K562 (cell line): Measurements from ENCODE around the gene EXOC3L2. TPM values are rescaled to one million over a fixed set of nuclear protein-coding genes. Genes with fewer than 3 reads are reported as not detected.

Experiments
- ATAC-seq: fragments of 200-7000 bp; cut with Tn5 transposase; 3 replicates; pipeline ENCODE4 v1.9.1; 2020; ENCODE audit warnings: moderate library complexity
- BruUV-seq: library from RNA; stranded (reverse); fragments of 400-500 nt; replicated peaks from 2 replicates; lab custom pipeline; 2021; lab: Mats Ljungman, UMichigan
- CTCF ChIA-PET: fragments of 300-600 bp; formaldehyde crosslinking; extraction: SDS; loops from one replicate; lab custom pipeline; 2021; ENCODE audit warnings: low intra/inter-chr PET ratio; lab: Yijun Ruan, JAX
- POLR2A ChIA-PET: fragments of 300-600, 350-650 bp; sonication (Branson Sonifier 250); formaldehyde crosslinking; extraction: SDS; loops from one replicate; lab custom pipeline; 2021; ENCODE audit warnings: antibody characterized with exemption, inconsistent platforms; lab: Yijun Ruan, JAX
- DNase-seq, 4 experiments: peaks; one replicate each; pipeline versions ENCODE4 v3.0.0 to v3.0.0-alpha.2; 2011 to 2018; ENCODE audit warnings: low spot score in 3 of 4, mixed read lengths in 3 of 4; ENCODE audit errors: extremely low read depth in 1 of 4
- FAIRE-seq: peaks from 2 replicates; lab custom pipeline; 2011; peaks lifted over from hg19 to GRCh38; lab: Jason Lieb, UNC
- H2AFZ ChIP-seq: 2 replicates; pipeline ENCODE4 v1.6.0; 2011; ENCODE audit warnings: low read depth, low read length, control low read depth, inconsistent platforms
- H3K27ac ChIP-seq: fragments of 200-600 bp; 3 replicates; pipeline ENCODE4 v1.8.0; 2011; ENCODE audit warnings: low read depth, mild to moderate bottlenecking, control low read depth, inconsistent platforms, low read length, moderate library complexity, mixed read lengths; ENCODE audit errors: extremely low read depth
- H3K27me3 ChIP-seq, 2 experiments: fragments of 300-600 bp in 1 of 2; 2 replicates in 1 of 2; 3 replicates in 1 of 2; pipeline versions ENCODE4 v1.6.0 to v1.8.0; 2011; ENCODE audit warnings: inconsistent platforms in 2 of 2, low read length in 2 of 2, mild to moderate bottlenecking in 1 of 2, mixed read lengths in 1 of 2, moderate library complexity in 1 of 2; ENCODE audit not compliant: control insufficient read depth in 2 of 2, insufficient read depth in 2 of 2
- H3K36me3 ChIP-seq: fragments of 300-600 bp; 3 replicates; pipeline ENCODE4 v1.8.0; 2011; ENCODE audit warnings: mild to moderate bottlenecking, low read length, inconsistent platforms; ENCODE audit not compliant: control insufficient read depth, insufficient read depth
- H3K4me1 ChIP-seq, 2 experiments: fragments of 200-600 bp in 1 of 2; replicated peaks in 1 of 2; 2 replicates in 1 of 2; 3 replicates in 1 of 2; pipeline versions ENCODE4 v1.5.1 to v1.8.0; 2011; ENCODE audit warnings: inconsistent platforms in 2 of 2, low read length in 2 of 2, mild to moderate bottlenecking in 1 of 2, mixed read lengths in 1 of 2, moderate library complexity in 1 of 2; ENCODE audit not compliant: control insufficient read depth in 2 of 2, insufficient read depth in 2 of 2
- H3K4me2 ChIP-seq: 2 replicates; pipeline ENCODE4 v1.6.1; 2011; ENCODE audit warnings: low read length, control low read depth, inconsistent platforms, mixed read lengths; ENCODE audit not compliant: insufficient read depth
- H3K4me3 ChIP-seq: fragments of 200-600 bp; sonication (generic), shearing (Covaris generic); 2 replicates; pipeline ENCODE4 v1.5.1; 2016; ENCODE audit warnings: control low read depth, inconsistent platforms
- H3K79me2 ChIP-seq: fragments of 200-600 bp; 3 replicates; pipeline ENCODE4 v1.8.0; 2011; ENCODE audit warnings: low read length, inconsistent platforms; ENCODE audit not compliant: control insufficient read depth, insufficient read depth
- H3K9ac ChIP-seq, 2 experiments: 2 replicates each; pipeline versions ENCODE4 v1.6.0 to v1.6.1; 2011; ENCODE audit warnings: low read depth in 2 of 2, low read length in 2 of 2, control low read depth in 1 of 2, inconsistent platforms in 1 of 2, mild to moderate bottlenecking in 1 of 2, mixed read lengths in 1 of 2; ENCODE audit not compliant: insufficient read depth in 1 of 2
- H3K9me1 ChIP-seq: one replicate; pipeline ENCODE4 v1.6.0; 2011; ENCODE audit warnings: inconsistent platforms, mild to moderate bottlenecking, low read length, moderate library complexity; ENCODE audit not compliant: control insufficient read depth, insufficient read depth
- H3K9me3 ChIP-seq: replicated peaks from 2 replicates; pipeline ENCODE4 v1.5.1; 2011; ENCODE audit warnings: low read depth, low read length, inconsistent platforms; ENCODE audit not compliant: control insufficient read depth, insufficient read depth
- H4K20me1 ChIP-seq: replicated peaks from 2 replicates; pipeline ENCODE4 v1.6.1; 2011; ENCODE audit warnings: low read length, inconsistent platforms, mixed read lengths; ENCODE audit not compliant: control insufficient read depth, insufficient read depth
- PHF8 ChIP-seq: fragments of 200-600 bp; sonication (generic); IDR thresholded peaks from 2 replicates; pipeline ENCODE4 v1.6.1; 2012; ENCODE audit warnings: mixed run types, mild to moderate bottlenecking, inconsistent platforms, low read length, moderate library complexity, borderline replicate concordance
- ZNF224 ChIP-seq: sonication (generic); formaldehyde crosslinking; IDR thresholded peaks from 2 replicates; pipeline ENCODE4 v1.8.0; 2022; ENCODE audit warnings: mild to moderate bottlenecking, missing genetic modification reagents
- WGBS: fragments of 100-300 bp; shearing (Covaris generic); methylation state at CpG from one replicate; pipeline ENCODE4 v1.1.6; 2016; ENCODE audit warnings: low coverage, mixed read lengths; ENCODE audit not compliant: insufficient coverage; ENCODE audit errors: missing lambda C conversion rate; 5-methylcytosine and 5-hydroxymethylcytosine counted together
- in situ Hi-C: fragments of 300-500 bp; cut with MboI; formaldehyde crosslinking; loops from 4 replicates; pipeline ENCODE4 v1.15.0; 2018; ENCODE audit warnings: inconsistent platforms, mixed read lengths
- intact Hi-C: fragments of 100-400 bp; cut with micrococcal nuclease; formaldehyde crosslinking; loops from 2 replicates; pipeline ENCODE4 v1.14.2; 2022
- polyA plus RNA-seq, 8 experiments: library from polyadenylated mRNA; depleted of rRNA in 4 of 8; stranded (reverse) in 5 of 8; unstranded in 3 of 8; fragments of >200 nt; fragmentation: Nextera tagmentation in 2 of 8; fragmentation: Illumina TruSeq in 1 of 8; extraction: Ambion mirVana in 2 of 8; extraction: Trizol in 1 of 8; gene quantifications; 2 replicates each; pipeline versions ENCODE4 v1.2.1 to v1.2.3, GENCODE V29; 2011 to 2014; ENCODE audit warnings: inconsistent platforms in 1 of 8, missing spikeins in 1 of 8
- total RNA-seq, 7 experiments: library from RNA; depleted of rRNA in 6 of 7; stranded (reverse); fragments of >200 nt in 6 of 7; fragmentation: Illumina TruSeq in 2 of 7; extraction: Trizol in 2 of 7; gene quantifications; 2 replicates each; pipeline versions ENCODE4 v1.2.1 to v1.2.3, GENCODE V29; 2011 to 2021; ENCODE audit warnings: low replicate concordance in 1 of 7
- TF ChIP-seq, protein P1 (sequence below): fragments of 450-650 bp; IDR thresholded peaks from 2 replicates; pipeline ENCODE4 v1.6.1; 2016; ENCODE audit warnings: borderline replicate concordance
- TF ChIP-seq, protein P2 (sequence below): sonication (generic); formaldehyde crosslinking; IDR thresholded peaks from 2 replicates; pipeline ENCODE4 v1.8.0; 2022; ENCODE audit warnings: missing genetic modification reagents, mild to moderate bottlenecking, moderate library complexity, borderline replicate concordance
- TF ChIP-seq, protein P3 (sequence below): fragments of 450-650 bp; IDR thresholded peaks from 2 replicates; pipeline ENCODE4 v1.6.1; 2016; ENCODE audit warnings: low read depth, mild to moderate bottlenecking, moderate library complexity

The EXOC3L2 gene
- total and polyA plus RNA-seq, 9 of the 15 experiments (the other 6 are each of a cell fraction or from before 2014, with no cell fraction given): 0.31 to 19.0 (median 2.4) TPM

DNA sequence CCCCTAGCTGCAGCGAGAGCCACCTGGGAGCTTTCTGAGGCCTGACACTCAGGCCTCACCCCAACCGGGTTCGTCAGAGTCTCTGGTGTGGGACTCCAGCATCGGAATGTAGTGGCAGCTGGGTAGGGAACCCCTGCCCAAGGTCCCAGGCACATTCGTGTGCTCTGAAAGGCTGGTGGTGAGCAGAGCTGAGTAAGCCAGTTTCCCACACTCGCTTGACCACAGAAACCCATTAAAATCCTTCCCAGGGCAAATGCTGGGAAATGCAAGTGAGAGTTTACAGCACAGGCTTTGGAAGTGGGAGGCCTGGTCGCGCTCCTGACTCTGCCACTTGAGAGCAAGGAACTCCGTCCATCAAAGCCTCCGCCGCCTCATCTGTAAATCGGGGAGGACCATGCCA lies 71.4 kb downstream of the EXOC3L2 start:
- BruUV-seq: no TSS peak
- ATAC-seq (no peak), FAIRE-seq (no peak), DNase-seq (no peak)
- no peaks in the 10 kb centered on the region for H3K36me3 ChIP-seq
- no peak overlapping the region for H3K4me2 ChIP-seq
- POLR2A ChIA-PET: no interaction called here
- CTCF ChIA-PET: no interaction called here
- H3K79me2 ChIP-seq: peaks cover 26% of the 10 kb centered on the region
- in situ Hi-C loops (no loop called here), intact Hi-C loops (no loop called here)
- no peak overlapping the region for H2AFZ ChIP-seq
- no peaks in the 10 kb centered on the region for H3K27me3 ChIP-seq
- WGBS: 69% methylated on average over 12 of the region's 12 CpGs
- H3K9me3 ChIP-seq: no peaks in the 10 kb centered on the region
- peaks cover 4% of the 10 kb centered on the region; the same call in 1 of the 2 replicates for H4K20me1 ChIP-seq
- no peak overlapping the region for H3K4me3 ChIP-seq
- H3K27ac ChIP-seq: no peak overlapping the region
- H3K9me1 ChIP-seq: no peaks in the 10 kb centered on the region
- peaks cover 37 to 48% of the 10 kb centered on the region in 2 experiments for H3K4me1 ChIP-seq
- TF ChIP-seq, protein P1, sequence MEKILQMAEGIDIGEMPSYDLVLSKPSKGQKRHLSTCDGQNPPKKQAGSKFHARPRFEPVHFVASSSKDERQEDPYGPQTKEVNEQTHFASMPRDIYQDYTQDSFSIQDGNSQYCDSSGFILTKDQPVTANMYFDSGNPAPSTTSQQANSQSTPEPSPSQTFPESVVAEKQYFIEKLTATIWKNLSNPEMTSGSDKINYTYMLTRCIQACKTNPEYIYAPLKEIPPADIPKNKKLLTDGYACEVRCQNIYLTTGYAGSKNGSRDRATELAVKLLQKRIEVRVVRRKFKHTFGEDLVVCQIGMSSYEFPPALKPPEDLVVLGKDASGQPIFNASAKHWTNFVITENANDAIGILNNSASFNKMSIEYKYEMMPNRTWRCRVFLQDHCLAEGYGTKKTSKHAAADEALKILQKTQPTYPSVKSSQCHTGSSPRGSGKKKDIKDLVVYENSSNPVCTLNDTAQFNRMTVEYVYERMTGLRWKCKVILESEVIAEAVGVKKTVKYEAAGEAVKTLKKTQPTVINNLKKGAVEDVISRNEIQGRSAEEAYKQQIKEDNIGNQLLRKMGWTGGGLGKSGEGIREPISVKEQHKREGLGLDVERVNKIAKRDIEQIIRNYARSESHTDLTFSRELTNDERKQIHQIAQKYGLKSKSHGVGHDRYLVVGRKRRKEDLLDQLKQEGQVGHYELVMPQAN: no peak
- TF ChIP-seq, protein P2, sequence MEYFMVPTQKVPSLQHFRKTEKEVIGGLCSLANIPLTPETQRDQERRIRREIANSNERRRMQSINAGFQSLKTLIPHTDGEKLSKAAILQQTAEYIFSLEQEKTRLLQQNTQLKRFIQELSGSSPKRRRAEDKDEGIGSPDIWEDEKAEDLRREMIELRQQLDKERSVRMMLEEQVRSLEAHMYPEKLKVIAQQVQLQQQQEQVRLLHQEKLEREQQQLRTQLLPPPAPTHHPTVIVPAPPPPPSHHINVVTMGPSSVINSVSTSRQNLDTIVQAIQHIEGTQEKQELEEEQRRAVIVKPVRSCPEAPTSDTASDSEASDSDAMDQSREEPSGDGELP (CRISPR knock-in tag): no peak
- TF ChIP-seq ZNF224 (CRISPR knock-in tag) (no peak), PHF8 (no peak)
- TF ChIP-seq, protein P3, sequence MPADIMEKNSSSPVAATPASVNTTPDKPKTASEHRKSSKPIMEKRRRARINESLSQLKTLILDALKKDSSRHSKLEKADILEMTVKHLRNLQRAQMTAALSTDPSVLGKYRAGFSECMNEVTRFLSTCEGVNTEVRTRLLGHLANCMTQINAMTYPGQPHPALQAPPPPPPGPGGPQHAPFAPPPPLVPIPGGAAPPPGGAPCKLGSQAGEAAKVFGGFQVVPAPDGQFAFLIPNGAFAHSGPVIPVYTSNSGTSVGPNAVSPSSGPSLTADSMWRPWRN: no peak
- H3K9ac ChIP-seq: peak overlapping the region in 1 of 2 experiments; percentile 55; a peak in 1 of 4 replicates
